Keratinocyte (primary cell): ENCODE measurements around the gene LRRC7.

Source experiments
- EZH2 ChIP-seq: IDR thresholded peaks from one replicate; pipeline ENCODE4 v1.6.1; 2012; ENCODE audit warnings: inconsistent platforms, mild to moderate bottlenecking, low read length, moderate library complexity
- TF ChIP-seq, protein P1 (sequence below), 3 experiments: IDR thresholded peaks in 1 of 3; conservative IDR thresholded peaks in 1 of 3; optimal IDR thresholded peaks in 1 of 3; 2 replicates in 2 of 3; 3 replicates in 1 of 3; pipeline versions ENCODE3 to v1.5.1; 2011; ENCODE audit warnings: low read length in 3 of 3, mild to moderate bottlenecking in 3 of 3, moderate library complexity in 2 of 3, control low read depth in 1 of 3, inconsistent platforms in 1 of 3; ENCODE audit not compliant: insufficient read depth in 2 of 3; ENCODE audit errors: extremely low read depth in 1 of 3

DNA sequence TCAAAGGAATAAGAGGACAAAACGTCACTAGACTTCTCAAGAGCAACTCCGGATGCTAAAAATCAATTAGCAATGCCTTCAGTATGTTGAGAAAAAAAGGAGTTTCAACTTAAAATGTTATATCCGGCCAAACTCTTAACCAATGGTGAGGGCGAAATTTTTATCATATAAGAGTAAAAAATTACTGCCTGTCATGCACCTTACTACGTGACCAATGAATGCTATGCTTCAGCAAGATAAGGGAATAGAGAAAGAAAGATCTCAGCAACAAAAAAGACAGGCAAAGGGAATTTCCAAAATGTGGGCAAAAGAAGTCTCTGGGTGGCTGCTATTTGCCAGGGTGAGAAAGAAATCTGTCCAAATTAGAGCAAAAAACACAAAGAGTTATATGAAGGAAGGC is 47.4 kb upstream of the LRRC7 start:
- TF ChIP-seq, protein P1, sequence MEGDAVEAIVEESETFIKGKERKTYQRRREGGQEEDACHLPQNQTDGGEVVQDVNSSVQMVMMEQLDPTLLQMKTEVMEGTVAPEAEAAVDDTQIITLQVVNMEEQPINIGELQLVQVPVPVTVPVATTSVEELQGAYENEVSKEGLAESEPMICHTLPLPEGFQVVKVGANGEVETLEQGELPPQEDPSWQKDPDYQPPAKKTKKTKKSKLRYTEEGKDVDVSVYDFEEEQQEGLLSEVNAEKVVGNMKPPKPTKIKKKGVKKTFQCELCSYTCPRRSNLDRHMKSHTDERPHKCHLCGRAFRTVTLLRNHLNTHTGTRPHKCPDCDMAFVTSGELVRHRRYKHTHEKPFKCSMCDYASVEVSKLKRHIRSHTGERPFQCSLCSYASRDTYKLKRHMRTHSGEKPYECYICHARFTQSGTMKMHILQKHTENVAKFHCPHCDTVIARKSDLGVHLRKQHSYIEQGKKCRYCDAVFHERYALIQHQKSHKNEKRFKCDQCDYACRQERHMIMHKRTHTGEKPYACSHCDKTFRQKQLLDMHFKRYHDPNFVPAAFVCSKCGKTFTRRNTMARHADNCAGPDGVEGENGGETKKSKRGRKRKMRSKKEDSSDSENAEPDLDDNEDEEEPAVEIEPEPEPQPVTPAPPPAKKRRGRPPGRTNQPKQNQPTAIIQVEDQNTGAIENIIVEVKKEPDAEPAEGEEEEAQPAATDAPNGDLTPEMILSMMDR (optimal IDR thresholded peaks at IDR 0.05 in 1 of 3, IDR thresholded peaks at IDR 0.05 in 1 of 3, conservative IDR thresholded peaks at IDR 0.05 in 1 of 3; ENCODE audit: extremely low read depth in 1 of 3, insufficient read depth in 2 of 3, low read length in 3 of 3): no peak
- TF ChIP-seq EZH2: no peak
